A549 (cell line): ENCODE data around the gene CNOT1. TPM values are rescaled to one million over a fixed set of nuclear protein-coding genes. Genes with fewer than 3 reads are reported as not detected.

Experiments used
- ATAC-seq, 2 experiments: fragments of 200-7000 bp in 1 of 2; fragments of >200 bp in 1 of 2; cut with Nextera tagmentation in 1 of 2; cut with Tn5 transposase in 1 of 2; 3 replicates each; pipeline versions ENCODE4 v1.8.0 to v1.9.1; 2018 to 2020; ENCODE audit warnings: mild to moderate bottlenecking in 1 of 2, moderate library complexity in 1 of 2
- CTCF ChIA-PET: fragments of 300-600 bp; sonication (Branson Sonifier 250); formaldehyde crosslinking; extraction: SDS; loops from one replicate; lab custom pipeline; 2021; ENCODE audit warnings: antibody characterized with exemption, inconsistent platforms; lab: Yijun Ruan, JAX
- POLR2A ChIA-PET: fragments of 350-600 bp; formaldehyde crosslinking; extraction: SDS; loops from one replicate; lab custom pipeline; 2021; ENCODE audit warnings: antibody characterized with exemption, inconsistent platforms; lab: Yijun Ruan, JAX
- DNase-seq, 2 experiments: peaks; one replicate each; pipeline versions ENCODE4 v3.0.0 to v3.0.0-alpha.2; 2011 to 2016; ENCODE audit warnings: low read depth in 1 of 2, low spot score in 1 of 2
- FAIRE-seq: peaks from 2 replicates; lab custom pipeline; 2011; peaks lifted over from hg19 to GRCh38; lab: Jason Lieb, UNC
- H3K27ac ChIP-seq, 2 experiments: fragments of >200 bp; sonication (Bioruptor Twin); formaldehyde crosslinking; 3 replicates each; pipeline ENCODE4 v1.5.1; 2016 to 2017
- H3K4me1 ChIP-seq: fragments of >200 bp; sonication (Bioruptor Twin); formaldehyde crosslinking; 3 replicates; pipeline ENCODE4 v1.6.1; 2016
- H3K4me2 ChIP-seq: fragments of >200 bp; sonication (Bioruptor Twin); formaldehyde crosslinking; 3 replicates; pipeline ENCODE4 v1.6.1; 2016
- H3K4me3 ChIP-seq: fragments of >200 bp; sonication (Bioruptor Twin); formaldehyde crosslinking; 3 replicates; pipeline ENCODE4 v1.5.1; 2016
- H3K9me3 ChIP-seq: fragments of >200 bp; sonication (Bioruptor Twin); formaldehyde crosslinking; 3 replicates; pipeline ENCODE4 v1.6.1; 2016
- BCL3 ChIP-seq: fragments of >200 bp; sonication (Bioruptor Twin); formaldehyde crosslinking; IDR thresholded peaks from 3 replicates; pipeline ENCODE4 v1.6.1; 2016
- BHLHE40 ChIP-seq: IDR thresholded peaks from 2 replicates; pipeline ENCODE4 v1.6.1; 2012; ENCODE audit warnings: low read depth, low read length, inconsistent platforms
- CBX2 ChIP-seq: fragments of 200-600 bp; sonication (generic); IDR thresholded peaks from 2 replicates; pipeline ENCODE4 v1.6.1; 2016; ENCODE audit warnings: low read depth, mild to moderate bottlenecking, borderline replicate concordance
- E2F6 ChIP-seq: IDR thresholded peaks from 2 replicates; pipeline ENCODE4 v1.6.1; 2012; ENCODE audit warnings: low read depth, borderline replicate concordance
- EHF ChIP-seq: fragments of 250-450 bp; sonication (Bioruptor Pico); IDR thresholded peaks from 2 replicates; pipeline ENCODE4 v1.5.0; 2020; ENCODE audit warnings: mild to moderate bottlenecking
- ELK1 ChIP-seq: fragments of 150-350 bp; IDR thresholded peaks from 2 replicates; pipeline ENCODE4 v1.6.1; 2014; ENCODE audit warnings: low read depth, mild to moderate bottlenecking, low read length
- FOSB ChIP-seq: fragments of 250-450 bp; sonication (Bioruptor Pico); IDR thresholded peaks from 2 replicates; pipeline ENCODE4 v1.5.0; 2020; ENCODE audit warnings: mild to moderate bottlenecking, moderate library complexity
- HEYL ChIP-seq: fragments of 250-450 bp; sonication (Bioruptor Pico); IDR thresholded peaks from 2 replicates; pipeline ENCODE4 v1.8.0; 2021; ENCODE audit warnings: mild to moderate bottlenecking, moderate library complexity
- JUNB ChIP-seq: fragments of >200 bp; sonication (Bioruptor Twin); formaldehyde crosslinking; IDR thresholded peaks from 2 replicates; pipeline ENCODE4 v1.6.1; 2016
- MAX ChIP-seq: IDR thresholded peaks from 2 replicates; pipeline ENCODE4 v1.6.1; 2012
- MAZ ChIP-seq: fragments of 150-350 bp; IDR thresholded peaks from 2 replicates; pipeline ENCODE4 v1.6.1; 2014; ENCODE audit warnings: antibody characterized with exemption, low read depth, low read length, borderline replicate concordance
- NPAS2 ChIP-seq: fragments of 250-450 bp; sonication (Bioruptor Pico); IDR thresholded peaks from 2 replicates; pipeline ENCODE4 v1.8.0; 2022; ENCODE audit warnings: mild to moderate bottlenecking, moderate library complexity, borderline replicate concordance
- NR3C1 ChIP-seq: fragments of >200 bp; sonication (Bioruptor Twin); formaldehyde crosslinking; IDR thresholded peaks from 3 replicates; pipeline ENCODE4 v1.6.1; 2017
- PBX3 ChIP-seq: IDR thresholded peaks from 2 replicates; pipeline ENCODE4 v1.6.1; 2012
- POLR2AphosphoS2 ChIP-seq: conservative IDR thresholded peaks from 2 replicates; pipeline ENCODE4 v1.6.1; 2012; ENCODE audit warnings: low read length, improper control_type of control experiment, inconsistent platforms
- RAD21 ChIP-seq, 2 experiments: fragments of >200 bp in 1 of 2; sonication (Bioruptor Twin) in 1 of 2; formaldehyde crosslinking in 1 of 2; IDR thresholded peaks in 1 of 2; conservative IDR thresholded peaks in 1 of 2; 2 replicates in 1 of 2; 3 replicates in 1 of 2; pipeline ENCODE4 v1.6.1; 2012 to 2018; ENCODE audit warnings: inconsistent platforms in 1 of 2
- RFX5 ChIP-seq: fragments of 450-650 bp; IDR thresholded peaks from 2 replicates; pipeline ENCODE4 v1.7.1; 2014; ENCODE audit warnings: antibody characterized with exemption, mild to moderate bottlenecking, moderate library complexity
- RNF2 ChIP-seq: fragments of 200-600 bp; sonication (generic); IDR thresholded peaks from 2 replicates; pipeline ENCODE4 v1.6.1; 2016; ENCODE audit warnings: low read depth, mild to moderate bottlenecking, antibody characterized with exemption, moderate library complexity, borderline replicate concordance
- TP53 ChIP-seq: fragments of 250-450 bp; sonication (Bioruptor Pico); IDR thresholded peaks from 2 replicates; pipeline ENCODE4 v1.5.0; 2021; ENCODE audit warnings: mild to moderate bottlenecking, moderate library complexity
- ZC3H11A ChIP-seq: fragments of 450-650 bp; IDR thresholded peaks from 2 replicates; pipeline ENCODE4 v1.6.1; 2014; ENCODE audit warnings: antibody characterized with exemption, mild to moderate bottlenecking
- ZNF302 ChIP-seq: fragments of 250-450 bp; sonication (Bioruptor Pico); IDR thresholded peaks from 2 replicates; pipeline ENCODE4 v1.9.0; 2021; ENCODE audit warnings: inconsistent platforms, mild to moderate bottlenecking, moderate library complexity
- ZSCAN20 ChIP-seq: fragments of 250-450 bp; sonication (Bioruptor Pico); IDR thresholded peaks from 2 replicates; pipeline ENCODE4 v1.8.0; 2022; ENCODE audit warnings: mild to moderate bottlenecking, moderate library complexity
- WGBS: methylation state at CpG from one replicate; pipeline ENCODE4 v1.1.6; 2017; ENCODE audit errors: missing lambda C conversion rate; 5-methylcytosine and 5-hydroxymethylcytosine counted together
- polyA plus RNA-seq, 4 experiments: library from polyadenylated mRNA; depleted of rRNA in 3 of 4; stranded (reverse); fragments of >200 nt; fragmentation: RNase III in 1 of 4; extraction: RNeasy Plus Mini Kit Qiagen cat#74134 plus additional on column Dnase treatment in 1 of 4; gene quantifications; 2 replicates in 3 of 4; 3 replicates in 1 of 4; pipeline ENCODE4 v1.2.3, GENCODE V29; 2011 to 2017

Gene CNOT1
- polyA plus RNA-seq, 2 of the 4 experiments (the other 2 are of a cell fraction), result 119 to 226 TPM

- CTCF ChIA-PET, result interaction anchor here (1.1 to 1.3 kb wide), 3 partner anchors 13 to 128 kb away, joined by 3 to 7 read pairs (median 3); no protein-coding TSS in a partner anchor
- whole genome bisulfite sequencing, result 71% methylated on average over 8 of the region's 8 CpGs
- H3K4me2 ChIP-seq, result no peak overlapping the region
- ATAC-seq (no peak), FAIRE-seq (no peak), DNase-seq (no peak)
- H3K9me3 ChIP-seq, result no peaks in the 10 kb centered on the region
- peaks cover 3% of the 10 kb centered on the region; the same call in 1 of the 3 replicates for H3K4me1 ChIP-seq
- H3K27ac ChIP-seq, result no peak overlapping the region
- H3K4me3 ChIP-seq, result no peak overlapping the region
- POLR2A ChIA-PET, result no interaction called here
- TF ChIP-seq TP53 (CRISPR knock-in tag) (no peak), RFX5 (no peak), MAX (no peak), EHF (CRISPR knock-in tag) (no peak), RNF2 (no peak), POLR2AphosphoS2 (no peak), NR3C1 (no peak), JUNB (no peak), E2F6 (no peak), FOSB (CRISPR knock-in tag) (no peak), ZC3H11A (no peak)
Measured at GRCh38 chr16:58639836-58640235, 10.2 kb upstream of the CNOT1 start.

GRCh38 chr16:58639230-58639629 lies 9.6 kb upstream of the CNOT1 start:
- Histone ChIP-seq H3K9me3 (no peaks in the 10 kb centered on the region), H3K27ac (no peak overlapping the region), H3K4me2 (no peak overlapping the region), H3K4me1 (peaks cover 3% of the 10 kb centered on the region; the same call in 1 of the 3 replicates), H3K4me3 (no peak overlapping the region)
- 53% methylated on average over 4 of the region's 4 CpGs for WGBS
- no peak for DNase-seq
- POLR2A ChIA-PET, result no interaction called here
- CTCF ChIA-PET, result interaction anchor here (0.6 to 1.3 kb wide), 8 partner anchors 12 to 127 kb away, joined by 3 to 7 read pairs (median 3); no protein-coding TSS in a partner anchor
- no peak for ATAC-seq
- TF ChIP-seq ZNF302 (CRISPR knock-in tag), result no peak
- no peak for TF ChIP-seq NR3C1
- TF ChIP-seq HEYL (CRISPR knock-in tag), result no peak
- no peak for TF ChIP-seq BCL3
- no peak for TF ChIP-seq MAZ
- TF ChIP-seq CBX2, result no peak
- no peak for TF ChIP-seq BHLHE40
- no peak for TF ChIP-seq RAD21 (conservative IDR thresholded peaks at IDR 0.05 in 1 of 2, IDR thresholded peaks at IDR 0.05 in 1 of 2)
- TF ChIP-seq NPAS2, result no peak
- TF ChIP-seq MAX, result no peak
- no peak for TF ChIP-seq ELK1
- no peak for TF ChIP-seq TP53 (CRISPR knock-in tag)
- no peak for TF ChIP-seq PBX3
- TF ChIP-seq EHF (CRISPR knock-in tag), result no peak
- TF ChIP-seq ZSCAN20 (CRISPR knock-in tag), result no peak
- FAIRE-seq, result no peak
